GM21529 (cell line): ENCODE results near the gene TIMM17B.

ENCODE experiments used
- ATAC-seq: cut with Tn5 transposase; IDR thresholded peaks from one replicate; pipeline ENCODE4 v1.9.1; 2021; ENCODE audit not compliant: unreplicated experiment

The TIMM17B gene

DNA sequence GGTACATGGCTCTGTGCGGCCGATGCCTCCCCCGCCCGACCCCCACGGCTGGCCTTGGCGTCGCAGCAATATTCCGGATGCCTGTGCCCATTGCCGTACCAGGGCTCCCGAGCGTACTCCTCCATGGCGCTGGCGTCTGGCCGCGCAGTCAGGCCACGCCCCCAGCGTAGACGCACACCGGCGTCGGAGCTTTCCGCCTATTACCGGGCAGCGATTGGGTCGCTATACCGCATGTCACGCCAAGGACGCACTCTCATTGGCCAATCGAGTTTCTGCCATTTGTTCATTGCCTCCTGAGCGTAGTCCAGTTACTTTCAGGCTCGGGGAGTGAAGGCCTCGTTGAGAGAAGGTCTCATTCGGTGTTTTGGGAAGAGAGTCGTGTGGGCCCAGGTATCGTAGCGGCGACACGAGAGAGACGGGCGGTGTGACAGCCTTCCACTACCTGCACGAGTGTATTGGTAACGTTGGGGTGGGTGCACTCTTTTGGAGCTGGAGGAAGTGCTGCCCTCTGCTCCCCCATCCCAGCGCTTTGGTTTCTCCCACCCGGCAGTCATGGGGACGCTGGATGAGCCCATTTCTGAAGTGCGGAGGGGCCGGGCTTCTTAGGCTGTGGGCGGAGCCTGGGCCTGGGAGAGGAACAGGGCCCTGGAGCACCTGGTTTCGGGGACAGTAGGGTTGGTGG is at the start of gene TIMM17B, which contains the start of gene PQBP1:
Gene TIMM17B (minus strand): TSS at position 144 of the 682 bp plus-strand sequence. CDS start 19 bp downstream, at position 125.
Gene PQBP1 (plus strand): TSS at position 306 of the 682 bp plus-strand sequence. CDS start 580 bp downstream, outside the sequence.
- peak; percentile 85 for ATAC-seq

DNA sequence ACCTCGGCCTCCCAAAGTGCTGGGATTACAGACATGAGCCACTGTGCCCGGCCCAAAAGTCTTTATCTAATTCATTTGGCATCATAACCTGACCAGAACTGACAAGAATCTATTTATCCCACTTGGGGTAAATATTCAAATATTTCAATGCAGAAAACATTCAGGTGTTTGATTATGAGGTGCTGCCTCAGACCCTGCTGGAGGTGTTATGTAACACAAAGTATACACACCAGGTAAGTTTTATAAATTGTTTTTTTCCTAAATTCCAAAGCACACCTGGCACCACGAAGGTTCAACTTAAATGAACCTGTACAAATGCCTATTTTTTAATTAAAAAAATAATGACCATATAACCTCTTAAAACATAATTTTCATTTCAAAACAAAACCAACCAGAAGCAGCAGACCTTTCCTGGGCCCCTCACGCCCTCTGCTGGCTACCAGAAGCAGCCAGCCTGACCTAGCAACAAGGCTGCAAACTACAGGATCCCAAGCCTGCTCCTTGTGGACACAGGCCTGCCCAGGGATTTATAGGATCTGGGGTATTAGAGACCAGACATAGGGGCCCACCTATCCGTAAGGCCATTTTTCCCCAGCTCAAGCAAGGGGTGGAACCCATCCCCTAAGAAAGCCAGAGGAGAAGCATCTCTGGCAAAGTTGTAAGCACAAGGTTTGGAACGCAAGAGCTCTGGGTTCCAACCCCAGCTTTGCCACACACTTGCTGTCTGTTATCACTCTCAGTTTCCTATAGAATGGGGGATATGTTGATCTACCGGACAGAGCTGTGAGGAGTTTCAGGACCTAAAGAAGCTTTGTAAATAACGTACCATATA is 48.2 kb upstream of the TIMM17B start:
- ATAC-seq = no peak

DNA sequence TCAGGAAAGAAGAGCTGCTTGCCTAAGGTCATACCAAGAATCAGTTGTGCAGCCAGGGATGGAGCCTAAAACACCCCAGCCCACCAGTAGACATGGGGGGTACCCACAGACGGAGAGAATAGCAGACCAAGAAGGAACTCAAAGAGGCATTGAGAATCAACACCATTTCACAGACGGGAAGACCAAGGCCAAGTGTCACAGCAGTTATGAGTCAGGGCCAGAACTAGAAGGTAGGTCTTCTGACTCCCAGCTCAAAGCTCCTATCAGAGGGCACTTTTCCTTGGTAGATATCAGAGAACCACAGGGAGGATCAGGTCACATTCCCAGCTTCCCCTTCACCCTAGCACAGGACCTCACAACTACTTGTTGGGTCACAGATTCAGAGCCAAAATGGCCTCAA is 45.3 kb upstream of the TIMM17B start:
- no peak for ATAC-seq

DNA sequence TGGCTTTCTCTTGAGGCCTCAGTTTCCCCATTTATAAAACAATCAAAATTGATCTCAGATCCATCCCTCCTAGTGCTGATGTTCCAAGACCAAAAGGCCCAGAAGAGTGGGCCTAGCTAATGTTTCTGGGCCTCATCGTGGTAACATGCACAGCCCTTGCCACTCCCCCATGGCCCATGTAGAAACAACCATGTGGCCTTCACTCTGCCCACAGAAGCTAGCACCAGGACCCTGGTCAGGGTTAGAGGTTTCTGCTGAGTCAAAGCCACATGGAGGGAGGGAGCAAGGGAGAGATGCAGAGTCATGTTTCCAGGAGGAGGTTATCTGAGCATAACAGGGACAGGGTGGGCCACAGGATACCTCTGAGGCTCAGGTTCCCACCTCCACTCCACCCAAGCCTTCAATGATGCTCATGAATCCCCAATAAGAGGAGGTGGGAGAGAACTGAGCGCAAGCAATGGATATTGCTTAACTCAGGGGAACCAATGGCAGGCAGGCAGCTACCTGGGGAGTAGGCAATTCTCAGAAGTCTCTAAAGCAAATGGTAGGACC is 42.9 kb upstream of the TIMM17B start:
- ATAC-seq = no peak

DNA sequence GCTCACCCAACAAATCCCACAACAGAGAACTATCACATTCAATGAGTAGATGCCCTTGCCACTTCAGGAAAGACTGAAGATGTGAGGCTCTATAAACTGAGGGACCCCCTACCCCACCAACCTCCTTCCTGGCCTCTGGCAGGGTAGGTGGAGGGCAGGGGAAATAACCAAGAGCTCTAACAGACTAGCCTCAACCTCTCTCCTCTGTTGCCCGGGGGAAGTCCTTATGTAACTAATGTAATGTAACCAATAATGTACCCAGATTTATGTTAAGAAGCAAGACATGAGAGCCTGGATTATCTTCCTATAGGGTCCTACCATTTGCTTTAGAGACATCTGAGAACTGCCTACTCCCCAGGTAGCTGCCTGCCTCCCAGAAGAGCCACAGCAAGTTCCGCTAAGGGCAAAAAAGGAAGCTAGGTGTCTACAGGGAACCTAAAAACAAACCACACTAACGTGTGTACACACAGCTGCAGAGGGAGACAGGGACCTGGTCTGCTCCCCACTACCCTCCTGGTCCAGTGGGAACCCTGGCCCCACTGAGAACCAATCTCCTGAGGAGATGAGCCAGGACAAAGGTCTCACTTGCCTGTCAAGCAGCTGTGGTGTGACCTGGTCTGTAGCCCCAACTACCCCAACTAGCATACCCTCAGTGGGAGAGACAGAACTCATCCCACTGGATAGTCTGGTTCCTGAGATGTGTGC is 42.1 kb upstream of the TIMM17B start:
- ATAC-seq = peak; percentile 26

DNA sequence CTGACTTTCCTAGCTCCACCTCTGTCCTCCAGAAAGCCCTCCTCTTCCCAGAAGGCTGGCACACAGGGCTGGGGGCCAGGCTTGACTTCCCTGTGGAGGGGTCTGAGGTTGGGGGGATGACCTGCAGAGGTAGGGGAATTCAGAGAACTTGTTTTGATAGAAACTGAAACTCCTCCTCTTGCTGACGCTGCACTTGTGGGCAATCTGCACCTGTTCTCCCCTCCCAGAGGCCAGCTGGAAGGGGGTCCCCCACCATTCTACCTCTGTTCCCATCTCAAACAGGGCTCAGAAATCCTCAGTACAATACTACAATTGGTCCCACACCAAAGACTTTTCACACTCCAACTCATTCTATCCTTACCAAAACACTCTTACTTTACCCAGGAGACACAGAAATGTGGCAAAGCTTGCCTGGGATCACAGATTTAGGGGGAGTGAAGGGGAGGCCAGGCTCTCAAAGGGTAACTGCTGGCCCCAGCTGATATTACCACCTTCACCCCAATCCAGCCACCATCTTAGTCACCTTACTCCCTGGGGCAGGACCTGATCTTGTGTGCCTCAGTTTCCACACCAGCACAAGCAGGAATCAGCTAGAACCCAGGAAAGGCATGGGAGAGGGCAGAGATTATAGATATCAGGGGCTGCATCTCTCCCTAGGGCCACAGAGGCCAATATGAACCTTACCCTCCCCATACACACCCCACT is 41.3 kb upstream of the TIMM17B start:
- peak; percentile 51 for ATAC-seq

DNA sequence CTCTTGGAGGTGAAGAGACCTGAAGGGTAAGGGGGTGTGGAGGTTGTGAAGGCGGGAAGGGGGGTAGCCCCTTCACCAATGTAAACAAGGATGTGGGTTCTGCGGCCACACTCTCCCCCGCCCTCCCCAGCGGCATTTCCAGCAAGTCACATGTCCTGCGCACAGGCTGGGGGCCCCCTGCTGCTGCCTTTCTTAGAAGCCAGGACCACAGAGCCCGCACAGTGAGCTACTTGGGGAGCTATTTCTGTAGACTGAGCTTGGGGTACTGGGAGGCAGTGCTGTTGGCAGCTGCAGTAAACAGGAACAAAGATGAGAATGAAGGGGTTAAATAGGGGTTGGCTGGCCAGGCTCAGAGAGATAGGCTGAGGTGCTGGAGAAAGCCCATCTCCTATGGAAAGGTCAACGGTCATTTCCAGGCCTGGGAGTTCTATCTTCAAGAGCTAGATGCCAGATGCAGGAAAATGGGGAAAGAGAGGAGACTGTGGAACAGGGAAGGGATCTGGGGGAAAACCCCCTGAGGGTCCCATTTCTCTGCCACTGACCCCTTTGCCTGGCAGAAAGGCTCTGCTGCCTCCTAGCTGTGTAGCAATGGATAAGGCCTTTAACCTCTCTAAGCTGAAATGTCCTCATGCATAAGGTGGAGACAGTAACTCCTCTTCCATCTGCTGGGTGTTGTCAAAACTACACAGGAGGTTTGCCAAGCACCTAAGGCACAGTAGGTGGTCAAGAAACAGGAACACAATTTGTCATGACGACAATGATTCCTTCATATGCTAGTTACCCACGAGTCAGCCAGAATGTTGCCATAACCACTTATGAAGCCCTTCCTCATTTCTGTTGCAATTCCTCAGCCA is 39.7 kb upstream of the TIMM17B start:
- ATAC-seq = peak; percentile 59

DNA sequence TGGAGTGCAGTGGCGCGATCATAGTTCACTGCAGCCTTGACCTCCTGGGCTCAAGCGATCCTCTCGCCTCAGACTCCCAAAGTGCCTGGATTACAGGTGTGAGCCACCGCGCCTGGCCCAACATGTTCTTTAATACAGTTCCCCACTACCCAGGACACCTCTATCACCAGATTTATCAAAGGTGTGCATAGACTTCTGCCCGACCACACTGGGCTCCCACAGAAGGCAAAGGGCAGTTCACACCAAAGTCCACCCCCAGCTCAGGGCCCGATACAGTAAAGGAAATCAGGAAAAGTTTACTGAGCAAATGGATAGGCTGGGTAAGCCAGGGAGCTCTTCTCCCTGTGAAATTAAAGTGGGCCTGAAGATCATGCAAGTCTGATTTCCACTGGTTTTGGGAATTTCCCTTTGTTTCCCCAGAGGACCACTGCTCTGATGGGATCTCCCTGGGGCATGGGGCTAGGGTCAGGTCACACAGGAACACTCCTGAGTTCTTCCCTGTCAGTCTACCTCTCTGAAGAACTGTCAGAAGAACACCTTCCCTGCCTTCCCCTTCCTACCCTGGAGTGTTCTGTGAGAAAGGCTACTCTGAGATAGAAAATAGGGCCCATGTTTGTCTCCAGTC is 39.0 kb upstream of the TIMM17B start:
- peak; percentile 0 for ATAC-seq

DNA sequence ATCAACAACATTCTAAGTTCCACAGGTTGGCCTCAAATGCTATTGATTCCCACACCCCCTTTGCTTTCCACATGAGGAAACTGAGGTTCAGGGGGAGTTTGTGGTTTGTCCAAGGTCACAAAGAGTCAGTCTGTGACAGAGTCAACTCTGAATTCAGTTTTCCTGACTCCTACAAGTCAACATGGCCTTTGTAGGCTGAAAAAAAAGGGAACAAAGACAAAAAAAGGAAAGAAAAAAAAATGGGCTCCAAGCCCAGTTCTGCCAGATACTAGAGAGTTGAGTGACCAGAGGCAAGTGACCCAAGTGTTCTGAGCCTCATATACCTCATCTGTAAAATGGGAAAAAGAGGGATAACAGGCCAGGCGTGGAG is 37.7 kb upstream of the TIMM17B start:
- ATAC-seq = no peak

DNA sequence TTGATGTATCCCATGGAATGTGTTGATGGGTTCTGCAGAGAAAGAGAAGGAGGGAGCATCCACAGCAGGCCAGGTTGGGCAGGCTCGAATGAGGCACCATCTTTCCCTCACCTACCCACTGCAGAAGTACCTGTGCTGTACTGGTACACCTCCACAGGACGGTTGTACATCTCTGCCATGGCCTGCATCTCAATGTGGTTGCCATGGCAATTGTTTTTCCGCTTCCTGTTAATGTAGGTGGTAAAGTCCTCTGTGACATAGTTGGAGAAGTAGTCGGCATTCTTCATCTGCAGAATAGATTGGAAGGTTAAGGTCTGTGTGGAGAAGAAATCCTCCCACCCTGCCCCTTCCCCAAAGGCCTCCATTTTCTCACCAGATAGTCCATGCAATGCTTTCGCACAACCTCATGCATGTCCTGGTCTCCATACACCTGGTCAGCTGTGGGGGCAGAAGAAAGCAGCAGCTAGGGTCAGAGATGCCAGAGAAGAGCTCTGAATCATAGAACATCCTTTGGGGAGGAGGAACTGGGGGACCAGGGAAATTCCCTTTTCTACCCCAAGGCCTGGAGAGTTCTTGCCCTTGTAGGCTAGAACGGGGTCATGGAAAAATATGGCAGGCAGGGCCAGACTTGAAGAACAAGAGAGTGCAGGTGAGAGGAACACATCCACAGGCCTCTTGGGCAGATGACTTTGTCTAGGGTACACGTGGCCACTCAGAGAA is 37.2 kb upstream of the TIMM17B start:
- ATAC-seq = no peak

DNA sequence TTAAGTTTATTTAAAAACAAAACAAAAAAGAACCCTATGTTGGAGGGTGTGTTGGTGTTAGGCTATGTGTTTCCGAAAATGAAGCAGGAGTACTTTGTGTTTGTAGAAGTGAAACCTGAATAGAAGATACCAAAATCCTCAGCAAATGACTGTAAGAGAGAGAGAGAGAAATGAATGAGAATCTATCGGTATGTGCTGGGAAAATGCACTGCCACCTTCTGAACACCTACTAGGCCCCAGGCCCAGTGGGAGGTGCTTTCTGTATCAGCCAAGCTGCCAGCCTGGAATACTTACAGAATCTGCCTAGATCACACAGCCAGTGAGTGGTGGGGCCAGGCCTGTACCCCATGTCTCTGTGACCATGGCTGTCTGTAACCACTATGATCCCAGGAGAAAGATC is 36.2 kb upstream of the TIMM17B start:
- no peak for ATAC-seq

DNA sequence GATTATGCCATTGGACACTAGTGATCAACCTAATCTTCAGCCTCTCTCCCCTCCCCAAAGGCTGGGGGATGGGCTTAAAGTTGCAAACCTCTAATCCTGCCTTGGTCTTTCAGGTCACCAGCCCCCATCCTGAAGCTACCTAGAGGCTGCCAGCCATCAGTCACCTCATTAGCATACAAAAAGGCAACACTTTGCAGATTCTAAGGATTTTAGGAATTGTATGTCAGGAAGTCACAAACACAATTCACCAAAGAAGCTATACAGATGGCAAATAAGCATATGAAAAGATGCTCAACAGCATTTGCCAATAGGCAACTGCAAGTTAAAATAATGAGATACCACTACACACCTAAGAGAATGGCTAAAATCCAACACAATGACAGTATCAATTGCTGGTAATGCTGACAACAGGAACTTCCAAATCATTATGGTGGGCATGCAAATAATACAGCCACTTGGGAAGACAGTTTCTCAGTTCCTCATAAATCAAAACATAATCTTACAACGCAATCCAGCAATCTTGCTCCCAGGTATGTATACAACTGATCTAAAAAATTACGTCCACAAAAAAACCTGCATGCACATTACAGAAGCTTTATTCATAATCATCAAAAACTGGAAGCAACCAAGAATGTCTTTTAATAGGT is 30.3 kb upstream of the TIMM17B start:
- no peak for ATAC-seq

DNA sequence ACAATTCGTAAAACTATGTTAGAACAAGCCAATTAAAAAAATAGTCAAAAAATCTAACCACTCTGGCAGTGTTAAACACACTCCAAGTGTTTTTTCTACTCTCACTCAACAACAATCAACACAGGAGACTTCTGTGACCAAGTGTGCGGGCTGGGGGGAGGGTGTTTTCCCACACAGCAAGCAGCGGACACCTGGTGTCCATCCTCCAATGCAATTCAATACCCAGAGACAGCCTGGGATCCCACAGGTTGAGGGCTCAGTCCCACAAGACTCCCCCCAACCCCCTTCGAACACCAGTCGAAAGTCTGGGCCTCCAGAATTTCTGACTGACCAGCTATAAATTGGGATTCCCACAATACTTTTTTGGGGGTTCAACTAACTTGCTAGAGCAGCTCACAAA is 29.6 kb upstream of the TIMM17B start:
- no peak for ATAC-seq

DNA sequence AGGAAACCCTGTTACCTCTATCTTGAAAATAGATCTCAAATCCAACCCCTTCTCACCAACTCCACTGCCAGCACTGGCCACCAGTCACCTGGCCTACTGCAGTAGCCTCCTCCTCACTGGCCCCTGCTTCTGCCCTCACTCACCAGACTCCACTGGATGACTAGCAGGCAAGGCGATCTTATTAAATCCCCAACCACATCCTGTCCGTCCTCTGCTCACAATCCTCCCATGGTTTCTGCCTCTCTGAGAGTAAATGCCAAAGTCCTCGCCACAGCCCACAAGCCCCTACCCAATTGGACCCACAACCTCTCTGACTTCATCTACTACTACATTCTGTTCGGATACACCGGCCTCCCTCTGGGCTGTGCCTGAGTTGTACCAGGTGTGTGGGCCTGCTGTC is 26.7 kb upstream of the TIMM17B start:
- ATAC-seq = no peak

DNA sequence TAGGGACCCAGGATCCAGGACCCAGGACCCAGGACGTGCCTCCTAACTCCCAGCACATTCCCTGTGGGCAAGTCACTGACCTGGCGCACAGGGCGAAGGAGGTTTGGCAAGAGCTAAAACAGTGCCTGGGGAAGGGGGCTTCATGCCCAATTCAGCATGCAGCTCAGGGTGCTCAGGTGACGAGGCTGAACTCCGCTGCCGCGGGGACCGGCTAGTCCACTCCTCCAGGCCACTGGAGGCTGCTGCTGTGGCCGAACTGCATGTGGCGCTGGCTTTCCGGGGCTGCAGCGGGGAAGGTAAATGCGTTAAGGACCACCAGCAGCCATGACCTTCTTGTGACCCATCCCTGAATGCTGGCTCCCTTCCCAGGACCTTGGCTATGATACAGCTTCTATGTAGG is 26.2 kb upstream of the TIMM17B start:
- no peak for ATAC-seq

DNA sequence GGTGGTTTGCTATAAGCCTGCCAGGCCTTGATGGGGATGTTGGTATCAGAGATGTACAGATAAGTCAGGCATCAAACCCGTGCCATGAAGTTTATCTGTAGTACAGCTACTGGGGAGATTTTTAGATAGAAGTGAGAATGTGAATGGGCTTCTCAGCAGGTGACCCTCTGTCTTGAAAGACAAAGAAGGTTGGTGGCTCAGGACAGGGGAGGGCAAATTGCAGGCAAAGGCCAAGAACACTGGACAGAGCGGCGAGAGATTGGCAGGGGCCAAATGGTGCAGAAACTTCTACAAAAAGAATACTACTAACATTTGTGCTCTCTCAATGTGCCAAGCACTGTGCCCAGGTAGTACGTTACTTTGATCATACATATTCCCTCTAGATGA is 23.1 kb upstream of the TIMM17B start:
- ATAC-seq = no peak

DNA sequence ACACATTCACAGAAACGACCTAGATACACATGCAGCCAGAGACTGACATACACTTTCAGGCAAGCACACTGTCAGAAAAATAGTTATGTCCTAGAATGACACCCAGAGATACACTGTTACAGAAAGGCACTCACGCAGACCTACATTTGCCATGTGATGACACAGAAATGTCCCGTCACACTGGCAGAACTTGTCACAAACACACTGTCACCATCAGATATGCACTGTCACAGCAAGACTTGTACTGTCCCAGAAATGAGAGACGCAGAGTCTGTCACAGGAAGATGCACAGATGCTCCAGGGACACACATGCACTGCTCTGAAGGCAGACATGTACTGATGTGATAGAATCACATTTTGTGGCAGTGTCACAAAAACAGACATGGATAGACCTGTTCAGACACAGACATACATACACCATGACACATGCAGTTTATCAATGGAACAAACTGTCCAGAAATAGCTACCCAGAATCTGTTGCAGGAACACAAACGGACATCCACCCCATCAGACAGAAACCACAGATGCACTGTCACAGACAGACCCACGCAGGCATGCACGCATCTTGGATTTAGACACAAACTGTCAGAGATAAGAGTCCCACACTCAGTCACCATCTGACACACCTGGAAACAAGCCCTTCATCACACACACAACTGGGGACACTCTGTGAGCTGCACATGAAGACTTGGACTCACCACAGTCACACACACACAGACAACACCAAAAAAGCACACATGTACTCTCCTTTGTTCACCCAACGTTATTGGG is 22.6 kb upstream of the TIMM17B start:
- ATAC-seq = no peak
